ENCODE results near the gene NOX1.

The NOX1 gene

GRCh38 chrX:100874325-100874724 lies at the start of gene NOX1:
NOX1 (minus strand) TSS chrX:100874359; CDS start chrX:100874139, 220 bp downstream.
- no peak for DNase-seq

GRCh38 chrX:100915562-100915961 lies 41.4 kb upstream of the NOX1 start:
- no peak for DNase-seq

GRCh38 chrX:100913111-100913510 lies 39.0 kb upstream of the NOX1 start:
- DNase-seq: no peak

GRCh38 chrX:100911731-100912130 lies 37.6 kb upstream of the NOX1 start:
- no peak for DNase-seq

- DNase-seq: no peak
Observed at GRCh38 chrX:100905620-100906019, 31.5 kb upstream of the NOX1 start.

- DNase-seq: no peak
Observed at GRCh38 chrX:100904433-100904832, 30.3 kb upstream of the NOX1 start.

GRCh38 chrX:100895365-100896075 lies 21.4 kb upstream of the NOX1 start:
- DNase-seq: peak in 5 of 6 experiments; percentile 1 to 32 (median 15)

GRCh38 chrX:100883654-100884053 lies 9.5 kb upstream of the NOX1 start:
- DNase-seq: no peak

- DNase-seq: no peak
Observed at GRCh38 chrX:100880368-100880767, 6.2 kb upstream of the NOX1 start.

GRCh38 chrX:100871594-100872560 lies 2.3 kb downstream of the NOX1 start:
- no peak for DNase-seq

GRCh38 chrX:100870527-100870926 lies 3.6 kb downstream of the NOX1 start:
- DNase-seq: no peak

GRCh38 chrX:100868273-100868672 lies 5.9 kb downstream of the NOX1 start:
- no peak for DNase-seq

- DNase-seq: no peak
Observed at GRCh38 chrX:100864657-100865391, 9.3 kb downstream of the NOX1 start.

GRCh38 chrX:100863326-100863864 lies 10.8 kb downstream of the NOX1 start:
- no peak for DNase-seq

GRCh38 chrX:100852810-100853209 lies 21.3 kb downstream of the NOX1 start:
- no peak for DNase-seq

GRCh38 chrX:100850317-100850716 lies 23.8 kb downstream of the NOX1 start:
- no peak for DNase-seq

GRCh38 chrX:100831219-100831946 lies 42.8 kb downstream of the NOX1 start:
- DNase-seq: no peak

- DNase-seq: peak in 1 of 6 experiments; percentile 1
Observed at GRCh38 chrX:100830547-100830946, 43.6 kb downstream of the NOX1 start.

- DNase-seq: no peak
Observed at GRCh38 chrX:100830143-100830542, 44.0 kb downstream of the NOX1 start.

- peak in 2 of 6 experiments; percentile 2 to 7 for DNase-seq
Observed at GRCh38 chrX:100829730-100830129, 44.4 kb downstream of the NOX1 start.

- peak; percentile 61 to 92 (median 78) for DNase-seq
Observed at GRCh38 chrX:100819837-100820666, 54.1 kb downstream of the NOX1 start, which contains the start of gene CSTF2. CSTF2 (plus strand) TSS chrX:100820391; CDS start chrX:100820417, 26 bp downstream.

Data from stimulated activated naive CD4-positive, alpha-beta T cell (primary cell).